MM.1S (cell line): ENCODE results near the gene IKBKG.

Experiments used
- DNase-seq: peaks from one replicate; pipeline ENCODE4 v3.0.0-alpha.2; 2015
- H2AFZ ChIP-seq: fragments of 300-600 bp; sonication (generic); 2 replicates; pipeline ENCODE4 v1.6.0; 2016; ENCODE audit warnings: antibody characterized with exemption, low read length
- H3F3A ChIP-seq: fragments of 300-600 bp; sonication (generic); 2 replicates; pipeline ENCODE4 v1.6.1; 2016; ENCODE audit warnings: mild to moderate bottlenecking, antibody characterized with exemption, low read length, moderate library complexity, mixed read lengths; ENCODE audit not compliant: insufficient read depth
- H3K27ac ChIP-seq: fragments of 300-600 bp; sonication (generic); 2 replicates; pipeline ENCODE4 v1.5.1; 2016; ENCODE audit warnings: mild to moderate bottlenecking, low read length
- H3K27me3 ChIP-seq: fragments of 300-600 bp; sonication (generic); replicated peaks from 2 replicates; pipeline ENCODE4 v1.6.0; 2016; ENCODE audit warnings: low read length; ENCODE audit not compliant: insufficient read depth
- H3K36me3 ChIP-seq: fragments of 300-600 bp; sonication (generic); replicated peaks from 2 replicates; pipeline ENCODE4 v1.6.1; 2016; ENCODE audit warnings: mild to moderate bottlenecking, low read length, mixed read lengths; ENCODE audit not compliant: insufficient read depth
- H3K4me1 ChIP-seq: fragments of 300-600 bp; sonication (generic); 2 replicates; pipeline ENCODE4 v1.6.1; 2016; ENCODE audit warnings: low read length, mixed read lengths
- H3K4me2 ChIP-seq: fragments of 300-600 bp; sonication (generic); 2 replicates; pipeline ENCODE4 v1.6.0; 2016; ENCODE audit warnings: low read depth, low read length
- H3K4me3 ChIP-seq: fragments of 300-600 bp; sonication (generic); 2 replicates; pipeline ENCODE4 v1.5.1; 2016; ENCODE audit warnings: low read length, mixed read lengths
- H3K79me2 ChIP-seq: fragments of 300-600 bp; sonication (generic); 2 replicates; pipeline ENCODE4 v1.6.1; 2016; ENCODE audit warnings: mixed run types, low read length, mixed read lengths
- H3K9ac ChIP-seq: fragments of 300-600 bp; sonication (generic); 2 replicates; pipeline ENCODE4 v1.6.1; 2016; ENCODE audit warnings: low read length, mixed read lengths
- H3K9me2 ChIP-seq: fragments of 300-600 bp; sonication (generic); replicated peaks from 2 replicates; pipeline ENCODE4 v1.6.1; 2016; ENCODE audit warnings: mild to moderate bottlenecking, low read length, mixed read lengths; ENCODE audit not compliant: insufficient read depth
- H3K9me3 ChIP-seq: fragments of 300-600 bp; sonication (generic); replicated peaks from 2 replicates; pipeline ENCODE4 v1.6.1; 2016; ENCODE audit warnings: mild to moderate bottlenecking, low read length, mixed read lengths; ENCODE audit not compliant: insufficient read depth
- H4K20me1 ChIP-seq: fragments of 300-600 bp; sonication (generic); 2 replicates; pipeline ENCODE4 v1.6.1; 2016; ENCODE audit warnings: mild to moderate bottlenecking, low read length, moderate library complexity, mixed read lengths; ENCODE audit not compliant: insufficient read depth
- CTCF ChIP-seq: fragments of 300-600 bp; sonication (generic); IDR thresholded peaks from 2 replicates; pipeline ENCODE4 v1.5.1; 2016; ENCODE audit warnings: antibody characterized with exemption, low read length, mixed read lengths
- EZH2 ChIP-seq: fragments of 300-600 bp; sonication (generic); optimal IDR thresholded peaks from 2 replicates; pipeline ENCODE3; 2017; ENCODE audit warnings: low read depth, mild to moderate bottlenecking, antibody characterized with exemption, low read length, mixed read lengths
- EZH2phosphoT487 ChIP-seq: fragments of 300-600 bp; sonication (generic); IDR thresholded peaks from 2 replicates; pipeline ENCODE4 v1.6.1; 2018; ENCODE audit warnings: antibody characterized with exemption, low read length

The IKBKG gene

DNA sequence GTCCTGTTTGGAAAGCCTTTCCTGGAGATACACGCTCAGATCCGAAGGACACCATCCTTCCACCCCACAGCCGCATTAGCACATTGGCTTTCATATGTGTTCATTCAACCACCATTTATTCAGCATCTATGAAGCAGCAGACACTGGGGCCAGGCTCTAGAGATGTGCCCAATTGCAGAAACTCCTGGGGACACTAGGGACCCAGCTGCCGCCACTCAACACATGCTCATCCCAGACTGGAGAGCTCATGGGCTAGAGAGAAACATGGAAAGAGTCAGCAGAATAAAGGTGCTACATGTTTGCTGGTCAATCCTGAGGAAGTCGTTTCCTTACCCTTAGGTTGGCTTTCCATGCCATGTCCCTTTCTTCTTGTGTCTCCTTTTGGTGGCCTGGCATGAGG, 45.1 kb downstream of the IKBKG start:
- H3K27me3 ChIP-seq: no peaks in the 10 kb centered on the region; the same call in 1 of the 2 replicates
- TF ChIP-seq CTCF: no peak
- TF ChIP-seq EZH2phosphoT487: no peak
- TF ChIP-seq EZH2: no peak
- no peak overlapping the region for H2AFZ ChIP-seq
- no peak overlapping the region for H3K9ac ChIP-seq
- H3K36me3 ChIP-seq: no peaks in the 10 kb centered on the region
- H4K20me1 ChIP-seq: no peaks in the 10 kb centered on the region
- no peaks in the 10 kb centered on the region for H3K79me2 ChIP-seq
- H3K9me3 ChIP-seq: no peaks in the 10 kb centered on the region
- H3F3A ChIP-seq: no peaks in the 10 kb centered on the region
- H3K4me2 ChIP-seq: no peak overlapping the region
- H3K27ac ChIP-seq: no peak overlapping the region
- DNase-seq: no peak
- H3K4me3 ChIP-seq: no peak overlapping the region
- no peaks in the 10 kb centered on the region for H3K9me2 ChIP-seq
- H3K4me1 ChIP-seq: no peaks in the 10 kb centered on the region

- Histone ChIP-seq H3K79me2 (no peaks in the 10 kb centered on the region), H3K4me3 (no peak overlapping the region), H3K4me1 (no peaks in the 10 kb centered on the region), H2AFZ (no peak overlapping the region), H3F3A (no peaks in the 10 kb centered on the region), H3K9me2 (no peaks in the 10 kb centered on the region), H3K9ac (no peak overlapping the region), H3K27me3 (no peaks in the 10 kb centered on the region; the same call in 1 of the 2 replicates), H3K9me3 (no peaks in the 10 kb centered on the region), H4K20me1 (no peaks in the 10 kb centered on the region), H3K36me3 (no peaks in the 10 kb centered on the region), H3K4me2 (no peak overlapping the region), H3K27ac (no peak overlapping the region)
- no peak for DNase-seq
- TF ChIP-seq EZH2 (no peak), EZH2phosphoT487 (no peak), CTCF (no peak)
These were observed 45.8 kb downstream of the IKBKG start for GRCh38 chrX:154593201-154593600.

- Histone ChIP-seq H3K27ac (no peak overlapping the region), H3K4me3 (no peak overlapping the region), H3K4me2 (no peak overlapping the region), H3K27me3 (no peaks in the 10 kb centered on the region; the same call in 1 of the 2 replicates), H3F3A (no peaks in the 10 kb centered on the region), H3K79me2 (no peaks in the 10 kb centered on the region), H3K9ac (no peak overlapping the region), H2AFZ (no peak overlapping the region), H3K36me3 (no peaks in the 10 kb centered on the region), H4K20me1 (no peaks in the 10 kb centered on the region), H3K9me3 (no peaks in the 10 kb centered on the region), H3K4me1 (no peaks in the 10 kb centered on the region), H3K9me2 (no peaks in the 10 kb centered on the region)
- DNase-seq: no peak
- TF ChIP-seq EZH2phosphoT487 (no peak), EZH2 (no peak), CTCF (no peak)
These were observed 47.1 kb downstream of the IKBKG start for GRCh38 chrX:154594491-154594890.
